IMR-90 (cell line): Measurements from ENCODE around the gene ERC2. TPM values are rescaled to one million over a fixed set of nuclear protein-coding genes. Genes with fewer than 3 reads are reported as not detected.

Experiments
- ATAC-seq: fragments of 200-7000 bp; cut with Tn5 transposase; 2 replicates; pipeline ENCODE4 v1.9.1; 2020; ENCODE audit warnings: low read depth, mild to moderate bottlenecking, moderate library complexity
- BruUV-seq: library from RNA; stranded (reverse); fragments of 400-500 nt; replicated peaks from 2 replicates; lab custom pipeline; 2021; lab: Mats Ljungman, UMichigan
- CTCF ChIA-PET: fragments of 300-600 bp; formaldehyde crosslinking; extraction: SDS; loops from one replicate; lab custom pipeline; 2021; ENCODE audit warnings: antibody characterized with exemption; lab: Yijun Ruan, JAX
- POLR2A ChIA-PET: fragments of 300-600 bp; sonication (Branson Sonifier 250); formaldehyde crosslinking; loops from one replicate; lab custom pipeline; 2022; ENCODE audit warnings: antibody characterized with exemption; ENCODE audit not compliant: unreplicated experiment; lab: Charles Lee
- DNase-seq: peaks from one replicate; pipeline ENCODE4 v3.0.0; 2013
- H2AFZ ChIP-seq: replicated peaks from 2 replicates; pipeline ENCODE3; 2013; ENCODE audit warnings: low read length, mild to moderate bottlenecking; ENCODE audit not compliant: poor library complexity
- H2AK5ac ChIP-seq: 2 replicates; pipeline ENCODE4 v1.6.1; 2013; ENCODE audit warnings: low read depth, low read length, inconsistent platforms
- H2AK9ac ChIP-seq: replicated peaks from 2 replicates; pipeline ENCODE3; 2013; ENCODE audit warnings: mild to moderate bottlenecking, low read depth, low read length, moderate library complexity; ENCODE audit not compliant: poor library complexity
- H2BK120ac ChIP-seq: 2 replicates; pipeline ENCODE4 v1.6.1; 2013; ENCODE audit warnings: low read depth, low read length, inconsistent platforms
- H2BK15ac ChIP-seq: 3 replicates; pipeline ENCODE4 v1.6.1; 2013; ENCODE audit warnings: low read depth, low read length, inconsistent platforms
- H2BK20ac ChIP-seq: 2 replicates; pipeline ENCODE4 v1.6.1; 2013; ENCODE audit warnings: low read depth, mild to moderate bottlenecking, inconsistent platforms, low read length, moderate library complexity
- H2BK5ac ChIP-seq: 2 replicates; pipeline ENCODE4 v1.6.1; 2013; ENCODE audit warnings: mild to moderate bottlenecking, low read depth, low read length, inconsistent platforms; ENCODE audit not compliant: poor library complexity, severe bottlenecking
- H3K14ac ChIP-seq: replicated peaks from 2 replicates; pipeline ENCODE4 v1.6.1; 2013; ENCODE audit warnings: low read depth, low read length, inconsistent platforms
- H3K18ac ChIP-seq: 2 replicates; pipeline ENCODE4 v1.6.1; 2013; ENCODE audit warnings: low read depth, low read length, control low read depth
- H3K23ac ChIP-seq: 2 replicates; pipeline ENCODE4 v1.6.1; 2013; ENCODE audit warnings: low read depth, low read length, inconsistent platforms
- H3K27ac ChIP-seq: 2 replicates; pipeline ENCODE4 v1.5.1; 2013; ENCODE audit warnings: mild to moderate bottlenecking, control low read depth, low read length; ENCODE audit not compliant: insufficient read depth
- H3K27me3 ChIP-seq: 2 replicates; pipeline ENCODE4 v1.6.1; 2013; ENCODE audit warnings: low read length; ENCODE audit not compliant: control insufficient read depth, insufficient read depth
- H3K36me3 ChIP-seq: 2 replicates; pipeline ENCODE4 v1.6.1; 2013; ENCODE audit warnings: low read length, mixed read lengths; ENCODE audit not compliant: control insufficient read depth, insufficient read depth
- H3K4ac ChIP-seq: 2 replicates; pipeline ENCODE4 v1.6.1; 2013; ENCODE audit warnings: low read depth, low read length, inconsistent platforms
- H3K4me1 ChIP-seq: 2 replicates; pipeline ENCODE4 v1.6.1; 2013; ENCODE audit warnings: low read length, mixed read lengths; ENCODE audit not compliant: control insufficient read depth, insufficient read depth
- H3K4me2 ChIP-seq: 2 replicates; pipeline ENCODE4 v1.6.1; 2013; ENCODE audit warnings: low read depth, mild to moderate bottlenecking, control low read depth, low read length, moderate library complexity
- H3K4me3 ChIP-seq: 2 replicates; pipeline ENCODE4 v1.5.1; 2013; ENCODE audit warnings: low read depth, mild to moderate bottlenecking, control low read depth, low read length, moderate library complexity; ENCODE audit not compliant: insufficient read depth
- H3K56ac ChIP-seq: 2 replicates; pipeline ENCODE4 v1.6.1; 2013; ENCODE audit warnings: low read length, inconsistent platforms; ENCODE audit not compliant: insufficient read depth; ENCODE audit errors: extremely low read depth
- H3K79me1 ChIP-seq, 2 experiments: 2 replicates each; pipeline ENCODE4 v1.6.1; 2013; ENCODE audit warnings: low read length in 2 of 2, inconsistent platforms in 1 of 2, low read depth in 1 of 2
- H3K9ac ChIP-seq: 2 replicates; pipeline ENCODE4 v1.6.1; 2013; ENCODE audit warnings: low read depth, low read length, control low read depth
- H3K9me1 ChIP-seq: 2 replicates; pipeline ENCODE4 v1.6.1; 2013; ENCODE audit warnings: low read length, inconsistent platforms; ENCODE audit not compliant: insufficient read depth
- H3K9me3 ChIP-seq: 2 replicates; pipeline ENCODE4 v1.6.1; 2013; ENCODE audit warnings: low read length; ENCODE audit not compliant: control insufficient read depth, insufficient read depth
- H4K20me1 ChIP-seq: 2 replicates; pipeline ENCODE4 v1.6.1; 2013; ENCODE audit warnings: low read length, inconsistent platforms; ENCODE audit not compliant: insufficient read depth
- H4K5ac ChIP-seq: 2 replicates; pipeline ENCODE4 v1.6.1; 2013; ENCODE audit warnings: mild to moderate bottlenecking, low read depth, low read length, control low read depth
- H4K8ac ChIP-seq, 2 experiments: 2 replicates each; pipeline ENCODE4 v1.6.1; 2013; ENCODE audit warnings: low read depth in 2 of 2, low read length in 2 of 2, control low read depth in 1 of 2, inconsistent platforms in 1 of 2
- H4K91ac ChIP-seq: 2 replicates; pipeline ENCODE4 v1.6.1; 2013; ENCODE audit warnings: low read depth, low read length, inconsistent platforms; ENCODE audit not compliant: insufficient read depth
- BHLHE40 ChIP-seq: fragments of 150-350 bp; IDR thresholded peaks from 2 replicates; pipeline ENCODE4 v1.6.1; 2016; ENCODE audit warnings: mild to moderate bottlenecking, low read depth, low read length
- FOS ChIP-seq: fragments of 150-350 bp; IDR thresholded peaks from 2 replicates; pipeline ENCODE4 v1.6.1; 2016; ENCODE audit warnings: low read depth, low read length
- MAFK ChIP-seq: IDR thresholded peaks from 2 replicates; pipeline ENCODE4 v1.6.1; 2012; ENCODE audit warnings: low read depth, low read length, improper control_type of control experiment
- MAZ ChIP-seq: IDR thresholded peaks from 2 replicates; pipeline ENCODE4 v1.6.1; 2012; ENCODE audit warnings: low read depth, mild to moderate bottlenecking, low read length, improper control_type of control experiment, moderate library complexity, borderline replicate concordance
- MXI1 ChIP-seq: IDR thresholded peaks from 2 replicates; pipeline ENCODE4 v1.6.1; 2012; ENCODE audit warnings: low read depth, mild to moderate bottlenecking, low read length, moderate library complexity, borderline replicate concordance
- POLR2A ChIP-seq: IDR thresholded peaks from 2 replicates; pipeline ENCODE4 v1.6.1; 2012; ENCODE audit warnings: mild to moderate bottlenecking, low read depth, low read length
- RAD21 ChIP-seq: IDR thresholded peaks from 2 replicates; pipeline ENCODE4 v1.6.1; 2012; ENCODE audit warnings: low read length, improper control_type of control experiment
- RFX5 ChIP-seq: IDR thresholded peaks from 2 replicates; pipeline ENCODE4 v1.8.0; 2012; ENCODE audit warnings: low read depth, mild to moderate bottlenecking, low read length, moderate library complexity
- SMC3 ChIP-seq: fragments of 150-350 bp; IDR thresholded peaks from 2 replicates; pipeline ENCODE4 v1.6.1; 2016; ENCODE audit warnings: low read depth, mild to moderate bottlenecking, antibody characterized with exemption, low read length, moderate library complexity
- WGBS, 2 experiments: methylation state at CpG; one replicate each; pipeline versions ENCODE4 v1.1.5 to v1.1.7; 2013; ENCODE audit warnings: missing lambda C conversion rate in 2 of 2; ENCODE audit not compliant: insufficient read length in 1 of 2; ENCODE audit errors: extremely low coverage in 2 of 2; 5-methylcytosine and 5-hydroxymethylcytosine counted together
- dilution Hi-C: fragments of 300-500 bp; cut with HindIII; formaldehyde crosslinking; loops from one replicate; pipeline ENCODE4 v1.14.3; 2018; ENCODE audit warnings: low sequenced_read_pairs; ENCODE audit not compliant: unreplicated experiment
- in situ Hi-C: fragments of 300-500 bp; cut with MboI; formaldehyde crosslinking; loops from 3 replicates; pipeline ENCODE4 v1.14.3; 2019; ENCODE audit warnings: low sequenced_read_pairs, inconsistent platforms, mixed read lengths
- intact Hi-C: fragments of 100-400 bp; cut with micrococcal nuclease; formaldehyde crosslinking; loops from 2 replicates; pipeline ENCODE4 v1.10.0; 2022
- polyA plus RNA-seq, 3 experiments: library from polyadenylated mRNA; depleted of rRNA; stranded (reverse); fragments of >200 nt; gene quantifications; 2 replicates each; pipeline ENCODE4 v1.2.3, GENCODE V29; 2012; ENCODE audit warnings: low replicate concordance in 1 of 3
- total RNA-seq: library from RNA; depleted of rRNA; stranded (reverse); fragments of >200 nt; gene quantifications from 2 replicates; pipeline ENCODE4 v1.2.3, GENCODE V29; 2012
- TF ChIP-seq, protein P1 (sequence below): fragments of 150-350 bp; IDR thresholded peaks from 2 replicates; pipeline ENCODE4 v1.6.1; 2017; ENCODE audit warnings: mild to moderate bottlenecking, antibody characterized with exemption, low read length, low read depth
- TF ChIP-seq, protein P2 (sequence below): fragments of 150-350 bp; IDR thresholded peaks from 2 replicates; pipeline ENCODE4 v1.6.1; 2016; ENCODE audit warnings: low read depth, mild to moderate bottlenecking, low read length, moderate library complexity, borderline replicate concordance
- TF ChIP-seq, protein P3 (sequence below): conservative IDR thresholded peaks from 2 replicates; pipeline ENCODE4 v1.5.1; 2012; ENCODE audit warnings: mild to moderate bottlenecking, low read depth, low read length, improper control_type of control experiment

The ERC2 gene
- total and polyA plus RNA-seq, 2 of the 4 experiments (the other 2 are of a cell fraction): 0.17 to 0.18 TPM

DNA sequence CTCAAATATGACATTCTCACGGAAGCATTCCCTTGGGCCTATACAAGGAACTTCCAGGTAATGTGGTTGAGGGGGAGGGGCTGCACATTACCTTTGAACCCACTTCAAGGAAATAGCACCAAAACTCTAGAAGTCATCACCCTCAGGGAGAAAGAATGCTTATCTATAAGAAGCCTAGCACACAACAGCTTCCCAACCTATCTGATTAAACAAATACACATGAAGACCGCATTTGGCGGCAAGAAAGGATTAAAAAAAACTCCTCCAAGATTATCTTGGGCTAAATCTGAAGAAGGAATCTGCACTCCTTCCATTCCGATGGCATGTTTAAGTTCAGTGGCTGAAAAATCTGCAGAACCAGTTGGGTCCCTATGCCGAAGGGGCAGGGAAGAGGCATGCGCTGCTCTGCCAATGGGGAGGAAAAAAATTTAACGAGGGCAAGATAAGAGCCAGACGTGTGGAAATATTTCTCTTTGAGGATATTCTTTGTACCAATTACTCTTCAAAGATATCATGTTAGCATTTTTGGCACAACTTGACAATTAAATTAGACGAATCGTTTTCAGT, 899.2 kb downstream of the ERC2 start:
- no peak overlapping the region for H3K27ac ChIP-seq
- H3K27me3 ChIP-seq: no peaks in the 10 kb centered on the region
- no peak overlapping the region for H3K56ac ChIP-seq
- H2BK15ac ChIP-seq: no peak overlapping the region
- no peak overlapping the region for H2AK5ac ChIP-seq
- POLR2A ChIA-PET: no interaction called here
- H3K4me3 ChIP-seq: no peak overlapping the region
- H4K91ac ChIP-seq: no peak overlapping the region
- H2BK120ac ChIP-seq: no peak overlapping the region
- no peaks in the 10 kb centered on the region for H3K79me1 ChIP-seq
- H3K9me3 ChIP-seq: no peaks in the 10 kb centered on the region
- H3K36me3 ChIP-seq: no peaks in the 10 kb centered on the region
- BruUV-seq: no TSS peak
- DNase-seq (no peak), ATAC-seq (no peak)
- no peak overlapping the region for H3K14ac ChIP-seq
- H2BK20ac ChIP-seq: no peak overlapping the region
- H2AK9ac ChIP-seq: no peak overlapping the region
- no peak overlapping the region for H4K8ac ChIP-seq
- H3K4ac ChIP-seq: no peak overlapping the region
- no peak overlapping the region for H3K23ac ChIP-seq
- in situ Hi-C loops: no loop called here
- CTCF ChIA-PET: no interaction called here
- intact Hi-C loops: no loop called here
- H3K9ac ChIP-seq: no peak overlapping the region
- no peak overlapping the region for H4K5ac ChIP-seq
- 39% methylated on average over 3 of the region's 10 CpGs; no CpG with 5 or more reads in 1 of the 2 experiments for whole genome bisulfite sequencing, 2 experiments
- H4K20me1 ChIP-seq: no peaks in the 10 kb centered on the region
- dilution Hi-C loops: no loop called here
- peaks cover 4% of the 10 kb centered on the region; the same call in 1 of the 2 replicates for H3K9me1 ChIP-seq
- H2BK5ac ChIP-seq: no peak overlapping the region
- no peak overlapping the region for H3K18ac ChIP-seq
- H3K4me1 ChIP-seq: peaks cover 8% of the 10 kb centered on the region
- H3K4me2 ChIP-seq: no peak overlapping the region
- H2AFZ ChIP-seq: no peak overlapping the region
- TF ChIP-seq MAZ (no peak), BHLHE40 (no peak), RFX5 (no peak), MAFK (no peak), MXI1 (no peak), SMC3 (no peak), FOS (no peak), RAD21 (no peak), POLR2A (no peak)
- TF ChIP-seq, protein P1, sequence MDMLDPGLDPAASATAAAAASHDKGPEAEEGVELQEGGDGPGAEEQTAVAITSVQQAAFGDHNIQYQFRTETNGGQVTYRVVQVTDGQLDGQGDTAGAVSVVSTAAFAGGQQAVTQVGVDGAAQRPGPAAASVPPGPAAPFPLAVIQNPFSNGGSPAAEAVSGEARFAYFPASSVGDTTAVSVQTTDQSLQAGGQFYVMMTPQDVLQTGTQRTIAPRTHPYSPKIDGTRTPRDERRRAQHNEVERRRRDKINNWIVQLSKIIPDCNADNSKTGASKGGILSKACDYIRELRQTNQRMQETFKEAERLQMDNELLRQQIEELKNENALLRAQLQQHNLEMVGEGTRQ: no peak
- TF ChIP-seq, protein P2, sequence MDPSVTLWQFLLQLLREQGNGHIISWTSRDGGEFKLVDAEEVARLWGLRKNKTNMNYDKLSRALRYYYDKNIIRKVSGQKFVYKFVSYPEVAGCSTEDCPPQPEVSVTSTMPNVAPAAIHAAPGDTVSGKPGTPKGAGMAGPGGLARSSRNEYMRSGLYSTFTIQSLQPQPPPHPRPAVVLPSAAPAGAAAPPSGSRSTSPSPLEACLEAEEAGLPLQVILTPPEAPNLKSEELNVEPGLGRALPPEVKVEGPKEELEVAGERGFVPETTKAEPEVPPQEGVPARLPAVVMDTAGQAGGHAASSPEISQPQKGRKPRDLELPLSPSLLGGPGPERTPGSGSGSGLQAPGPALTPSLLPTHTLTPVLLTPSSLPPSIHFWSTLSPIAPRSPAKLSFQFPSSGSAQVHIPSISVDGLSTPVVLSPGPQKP: no peak
- TF ChIP-seq, protein P3, sequence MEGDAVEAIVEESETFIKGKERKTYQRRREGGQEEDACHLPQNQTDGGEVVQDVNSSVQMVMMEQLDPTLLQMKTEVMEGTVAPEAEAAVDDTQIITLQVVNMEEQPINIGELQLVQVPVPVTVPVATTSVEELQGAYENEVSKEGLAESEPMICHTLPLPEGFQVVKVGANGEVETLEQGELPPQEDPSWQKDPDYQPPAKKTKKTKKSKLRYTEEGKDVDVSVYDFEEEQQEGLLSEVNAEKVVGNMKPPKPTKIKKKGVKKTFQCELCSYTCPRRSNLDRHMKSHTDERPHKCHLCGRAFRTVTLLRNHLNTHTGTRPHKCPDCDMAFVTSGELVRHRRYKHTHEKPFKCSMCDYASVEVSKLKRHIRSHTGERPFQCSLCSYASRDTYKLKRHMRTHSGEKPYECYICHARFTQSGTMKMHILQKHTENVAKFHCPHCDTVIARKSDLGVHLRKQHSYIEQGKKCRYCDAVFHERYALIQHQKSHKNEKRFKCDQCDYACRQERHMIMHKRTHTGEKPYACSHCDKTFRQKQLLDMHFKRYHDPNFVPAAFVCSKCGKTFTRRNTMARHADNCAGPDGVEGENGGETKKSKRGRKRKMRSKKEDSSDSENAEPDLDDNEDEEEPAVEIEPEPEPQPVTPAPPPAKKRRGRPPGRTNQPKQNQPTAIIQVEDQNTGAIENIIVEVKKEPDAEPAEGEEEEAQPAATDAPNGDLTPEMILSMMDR: no peak
